GM19438 (cell line): Measurements from ENCODE around the gene SPACDR.
A peak's percentile ranks its signal among the peaks of the same experiment; 100 is the strongest.

Experiments used
- ATAC-seq: cut with Tn5 transposase; IDR thresholded peaks from one replicate; pipeline ENCODE4 v1.9.1; 2021; ENCODE audit warnings: low read depth; ENCODE audit not compliant: unreplicated experiment

The SPACDR gene

GRCh38 chr7:100486111-100486636 is 22.1 kb upstream of the SPACDR start:
- no peak for ATAC-seq

- no peak for ATAC-seq
Measured at GRCh38 chr7:100485471-100485876, 21.4 kb upstream of the SPACDR start.

- no peak for ATAC-seq
Measured at GRCh38 chr7:100484673-100485045, 20.6 kb upstream of the SPACDR start.

DNA sequence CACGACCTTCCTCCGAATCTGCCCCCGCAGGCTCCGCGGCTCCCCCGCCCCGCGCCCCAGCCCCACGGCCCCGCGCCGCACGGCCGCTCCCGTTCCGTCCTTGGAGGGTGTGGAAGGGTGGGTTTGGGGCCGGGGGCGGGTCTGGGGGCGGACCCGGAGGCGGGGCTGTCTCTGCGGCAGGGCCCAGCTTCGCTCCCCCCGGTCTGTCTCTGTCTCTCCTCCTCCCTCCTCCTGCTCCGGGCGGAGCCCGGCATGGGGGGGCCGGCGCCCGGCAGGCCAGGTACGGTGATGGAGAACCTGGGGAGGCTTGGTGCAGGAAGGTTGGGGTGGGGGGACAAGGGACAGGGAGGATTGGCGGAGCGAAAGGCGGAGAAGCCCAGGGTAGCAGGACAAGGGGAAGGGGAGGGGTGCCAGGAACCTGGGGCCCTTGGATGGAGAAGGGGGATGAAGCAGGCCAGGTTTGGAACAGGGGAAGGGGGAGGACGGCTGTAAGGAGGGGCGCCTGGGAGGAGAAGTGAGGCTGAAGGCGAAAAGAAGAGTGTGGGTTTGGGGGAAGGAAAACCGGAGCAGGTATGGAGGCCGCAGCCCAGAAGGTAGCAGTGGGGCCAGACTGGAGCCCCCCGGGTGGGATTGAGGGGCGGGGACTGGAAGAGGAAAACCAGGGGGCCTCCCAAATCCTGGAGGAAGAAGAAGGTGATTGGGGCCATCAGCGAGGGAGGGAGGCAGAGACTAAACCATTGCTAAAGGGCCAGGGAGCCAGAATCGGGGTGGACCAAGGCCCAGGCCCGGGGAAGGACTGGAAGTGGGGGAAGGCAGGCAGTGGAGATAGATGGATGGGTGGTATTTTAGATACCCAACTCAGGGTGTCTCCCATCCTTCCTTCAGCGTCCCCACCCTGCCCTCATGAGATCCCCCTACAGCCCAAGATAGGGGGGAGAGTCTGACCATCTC is 19.9 kb upstream of the SPACDR start, which contains the start of gene NYAP1:
Gene NYAP1, plus strand, starts transcription at position 206 of the 951 bp plus-strand sequence. CDS start 1,385 bp downstream, outside the sequence.
- ATAC-seq, result no peak

- peak; percentile 49 for ATAC-seq
Measured at GRCh38 chr7:100483090-100483721, 19.1 kb upstream of the SPACDR start.

DNA sequence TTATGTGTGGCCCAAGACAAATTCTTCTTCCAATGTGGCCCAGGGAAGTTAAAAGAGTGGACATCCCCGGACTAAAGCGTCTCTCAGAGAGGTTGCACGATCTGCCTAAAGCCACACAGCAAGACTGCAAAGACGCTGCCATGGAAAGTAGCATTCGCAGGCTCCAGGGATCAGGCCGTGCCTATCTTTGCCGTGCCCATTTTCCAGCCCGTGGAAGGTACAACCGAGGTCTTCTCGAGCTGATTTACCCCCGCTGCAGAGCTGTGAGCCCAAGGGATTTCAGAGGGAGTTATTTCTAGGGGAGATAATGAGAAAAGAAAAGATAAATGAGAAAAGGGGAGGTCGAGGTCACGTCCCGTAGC is 18.6 kb upstream of the SPACDR start:
- no peak for ATAC-seq

- ATAC-seq, result no peak
Measured at GRCh38 chr7:100481466-100481865, 17.4 kb upstream of the SPACDR start.

GRCh38 chr7:100478958-100479660 is 15.0 kb upstream of the SPACDR start, which contains the start of gene TSC22D4:
Gene TSC22D4, minus strand, starts transcription at chr7:100479214. Its CDS starts 1,176 bp downstream, at chr7:100478038.
- peak; percentile 61 for ATAC-seq

DNA sequence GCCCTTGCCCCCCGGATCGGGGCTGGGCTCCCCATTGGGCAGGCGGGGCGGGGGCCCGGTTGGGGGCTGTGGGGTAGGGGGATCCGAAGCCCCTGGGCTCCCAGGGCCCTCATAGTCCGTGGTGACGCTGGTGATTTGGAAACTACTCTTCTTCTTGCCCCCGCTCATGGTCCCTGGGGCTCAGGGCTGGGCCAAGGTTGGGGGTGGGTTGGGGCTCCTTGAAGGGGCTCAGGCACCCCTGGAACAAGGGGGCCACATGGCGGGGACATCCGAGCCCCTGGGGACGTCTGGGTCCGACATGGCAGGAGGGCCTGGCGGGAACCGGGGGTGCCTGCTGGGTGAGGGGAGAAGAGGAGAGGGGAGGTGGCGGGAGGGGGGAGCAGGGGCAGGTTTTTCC is 13.8 kb upstream of the SPACDR start:
- ATAC-seq, result no peak

DNA sequence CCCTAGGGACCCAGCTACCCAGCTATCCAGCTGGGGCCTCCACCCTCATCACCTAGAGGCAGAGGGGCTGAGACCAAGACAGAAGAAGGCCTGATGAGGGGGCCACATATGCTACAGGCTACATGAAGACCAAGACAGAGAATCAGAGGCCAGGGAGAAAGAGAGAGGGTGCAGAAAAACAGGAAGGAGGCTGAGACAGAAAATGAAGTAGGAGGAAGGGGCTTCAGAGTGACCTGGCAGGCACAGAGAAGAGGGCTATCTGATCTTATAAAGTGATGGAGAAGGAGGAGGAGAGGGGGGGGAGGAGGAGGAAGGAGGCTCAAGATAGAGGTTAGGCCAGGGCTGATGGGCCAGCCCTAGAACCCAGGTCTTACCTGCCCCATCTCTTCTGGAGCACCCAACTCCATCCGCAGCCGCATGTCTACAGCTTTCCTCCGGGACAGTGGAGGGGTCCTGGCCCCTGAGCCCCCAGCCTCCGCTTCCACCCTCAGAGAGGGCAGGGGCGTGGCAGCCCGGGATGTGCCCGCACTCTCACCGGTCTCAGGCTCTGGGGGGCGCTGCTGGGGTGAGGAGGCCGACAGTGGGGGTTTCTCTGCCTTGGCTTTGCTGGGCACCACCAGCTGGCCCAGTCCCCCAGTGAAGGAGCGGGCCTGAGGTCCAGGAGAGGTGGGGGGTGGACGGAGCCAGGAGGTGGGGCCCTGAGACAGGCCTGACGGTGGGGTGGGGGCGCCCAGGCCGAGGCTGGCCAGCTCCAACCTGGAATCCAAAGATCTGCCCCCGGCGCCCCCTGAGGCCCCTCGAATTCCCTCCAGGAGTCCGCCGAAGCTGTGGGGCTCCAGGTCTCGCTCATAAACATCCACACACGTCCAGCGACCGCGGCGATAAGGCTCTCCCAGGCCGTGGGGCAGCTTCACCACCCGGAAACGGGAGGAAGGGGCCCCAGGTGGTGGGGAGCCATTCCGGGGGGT is 13.1 kb upstream of the SPACDR start:
- no peak for ATAC-seq

DNA sequence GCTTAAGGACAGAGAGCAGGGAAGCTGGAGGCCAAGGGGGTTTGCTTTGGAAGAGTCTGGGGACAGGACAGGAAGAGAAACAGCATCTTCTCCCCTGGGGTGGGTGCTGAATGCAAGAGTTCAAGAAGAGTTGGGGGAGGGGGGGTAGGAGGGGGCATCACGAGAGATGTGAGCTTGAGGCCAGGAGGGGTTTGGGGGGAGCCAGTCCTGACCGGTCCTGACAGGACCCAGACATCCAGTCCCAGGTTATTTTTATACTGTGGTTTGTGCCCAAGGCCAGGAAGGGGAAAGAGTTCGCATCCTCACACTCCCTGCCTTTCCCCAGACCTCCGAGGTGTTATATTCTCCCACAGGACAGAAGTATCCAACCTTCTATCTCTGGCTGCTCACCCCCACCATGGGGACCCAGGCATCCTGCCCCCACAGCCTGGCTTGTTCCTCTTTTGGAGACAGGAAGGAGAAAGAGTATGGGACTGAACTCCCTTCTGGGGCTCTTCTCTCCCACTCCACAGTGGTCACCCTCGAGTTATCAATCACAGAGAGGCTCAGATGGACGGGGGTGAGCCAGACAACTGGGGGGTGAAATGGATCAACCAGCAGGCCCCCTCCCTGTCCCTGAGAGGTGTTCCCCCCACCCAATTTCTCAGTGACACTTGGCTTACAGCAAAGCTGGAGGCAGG is 12.2 kb upstream of the SPACDR start:
- no peak for ATAC-seq

GRCh38 chr7:100475549-100475948 is 11.5 kb upstream of the SPACDR start:
- no peak for ATAC-seq

DNA sequence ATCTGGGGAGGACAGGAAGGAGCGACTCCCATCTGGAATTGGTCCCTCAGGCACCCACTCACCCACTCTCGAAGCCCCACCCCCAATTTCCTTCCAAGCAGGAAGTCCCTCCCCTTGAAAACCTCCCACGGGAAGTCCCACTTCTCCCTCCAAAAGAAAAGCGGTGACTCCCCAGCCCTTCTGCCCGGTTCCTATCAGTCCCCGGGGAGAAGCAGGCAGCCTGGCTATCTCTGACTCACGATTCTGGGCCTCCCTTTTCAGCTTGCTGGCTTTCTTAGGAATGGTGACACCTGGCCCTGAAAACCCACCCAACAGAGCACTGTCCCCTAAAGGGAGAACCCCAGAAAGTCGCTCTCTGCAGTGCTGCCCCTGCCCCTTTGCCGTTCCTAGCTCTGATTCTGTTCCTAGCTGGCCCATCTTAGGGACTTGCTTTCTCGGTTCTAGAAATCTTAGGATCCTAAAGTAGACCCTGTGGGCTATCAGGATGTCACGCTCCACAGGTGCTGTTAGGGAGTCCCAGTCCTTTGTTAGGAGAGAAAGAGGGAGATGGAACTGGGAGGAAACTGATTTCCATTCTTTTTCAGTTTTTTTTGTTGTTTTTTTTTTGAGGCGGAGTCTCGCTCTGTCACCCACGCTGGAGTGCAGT is 8.9 kb upstream of the SPACDR start:
- no peak for ATAC-seq

GRCh38 chr7:100472121-100472851 is 8.2 kb upstream of the SPACDR start:
- no peak for ATAC-seq

DNA sequence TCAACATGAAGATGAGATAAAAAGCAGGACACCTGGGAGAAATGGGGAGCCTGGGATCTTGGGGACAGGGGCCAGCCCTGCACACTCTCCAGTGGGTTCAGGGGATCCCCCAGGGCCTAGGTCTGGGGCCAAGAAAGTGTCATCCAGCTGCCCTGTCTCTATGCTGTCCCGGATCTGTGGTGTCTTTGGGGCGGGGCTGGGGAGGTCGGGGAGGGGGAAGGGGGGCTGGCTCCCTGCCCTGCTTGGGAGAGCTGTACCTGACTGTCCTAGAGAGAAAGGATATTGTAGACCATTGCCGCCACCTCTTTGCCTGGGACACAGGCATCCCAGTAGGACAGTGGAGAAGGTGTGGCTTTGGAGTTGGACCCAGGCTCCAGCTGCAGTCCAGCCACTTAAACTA is 7.0 kb upstream of the SPACDR start:
- ATAC-seq, result no peak

- ATAC-seq, result no peak
Measured at GRCh38 chr7:100469227-100470044, 5.4 kb upstream of the SPACDR start.
